Mesothelial cell of epicardium (in vitro differentiated cells): ENCODE data around the gene ST13. TPM values are rescaled to one million over a fixed set of nuclear protein-coding genes. Genes with fewer than 3 reads are reported as not detected.
"Not testable (repeated sequence)": the region's sequence is repeated elsewhere in the genome, so short reads cannot be mapped to it uniquely, and the experiment has no call there.

Experiments used
- DNase-seq, 2 experiments: peaks; one replicate each; pipeline ENCODE4 v3.0.0; 2021; ENCODE audit warnings: low spot score in 2 of 2; ENCODE audit not compliant: unreplicated experiment in 2 of 2
- H3K27ac Mint-ChIP-seq: 2 replicates; pipeline ENCODE4 v1.8.0; 2021; ENCODE audit warnings: mixed read lengths
- H3K27me3 Mint-ChIP-seq: 2 replicates; pipeline ENCODE4 v1.8.0; 2021; ENCODE audit warnings: low read depth, mixed read lengths
- H3K36me3 Mint-ChIP-seq: 2 replicates; pipeline ENCODE4 v1.8.0; 2021; ENCODE audit warnings: mixed read lengths
- H3K4me1 Mint-ChIP-seq: 2 replicates; pipeline ENCODE4 v1.8.0; 2021; ENCODE audit warnings: mixed read lengths
- H3K4me3 Mint-ChIP-seq: 2 replicates; pipeline ENCODE4 v1.8.0; 2021; ENCODE audit warnings: mild to moderate bottlenecking, moderate library complexity, mixed read lengths
- H3K9me3 Mint-ChIP-seq: 2 replicates; pipeline ENCODE4 v1.8.0; 2021; ENCODE audit warnings: mixed read lengths
- CTCF ChIP-seq: fragments of 200-600 bp; sonication (generic); IDR thresholded peaks from one replicate; pipeline ENCODE4 v1.5.0; 2021; ENCODE audit warnings: antibody characterized with exemption; ENCODE audit not compliant: unreplicated experiment
- total RNA-seq: library from RNA; stranded (reverse); gene quantifications from 3 replicates; pipeline ENCODE4 v1.2.1, GENCODE V29; 2021

ST13 gene
- total RNA-seq, 1 donor from 2014 or later = 327 TPM

GRCh38 chr22:40855071-40855978, 1.1 kb downstream of the ST13 start:
- H3K36me3 Mint-ChIP-seq = peaks cover 2% of the 10 kb centered on the region
- no peak for TF ChIP-seq CTCF
- no peak for DNase-seq
- peaks cover 57% of the 10 kb centered on the region for H3K4me1 Mint-ChIP-seq
- peak overlapping the region; percentile 100 for H3K27ac Mint-ChIP-seq
- no peaks in the 10 kb centered on the region for H3K9me3 Mint-ChIP-seq
- no peaks in the 10 kb centered on the region for H3K27me3 Mint-ChIP-seq
- peak overlapping the region; percentile 96 for H3K4me3 Mint-ChIP-seq

- no peaks in the 10 kb centered on the region for H3K27me3 Mint-ChIP-seq
- H3K4me3 Mint-ChIP-seq = peak overlapping the region; percentile 96
- no peak for DNase-seq
- no peaks in the 10 kb centered on the region for H3K9me3 Mint-ChIP-seq
- H3K36me3 Mint-ChIP-seq = peaks cover 6% of the 10 kb centered on the region
- peaks cover 54% of the 10 kb centered on the region for H3K4me1 Mint-ChIP-seq
- no peak for TF ChIP-seq CTCF
- H3K27ac Mint-ChIP-seq = peak overlapping the region; percentile 73
Measured at GRCh38 chr22:40853961-40854360, 2.5 kb downstream of the ST13 start.

DNA sequence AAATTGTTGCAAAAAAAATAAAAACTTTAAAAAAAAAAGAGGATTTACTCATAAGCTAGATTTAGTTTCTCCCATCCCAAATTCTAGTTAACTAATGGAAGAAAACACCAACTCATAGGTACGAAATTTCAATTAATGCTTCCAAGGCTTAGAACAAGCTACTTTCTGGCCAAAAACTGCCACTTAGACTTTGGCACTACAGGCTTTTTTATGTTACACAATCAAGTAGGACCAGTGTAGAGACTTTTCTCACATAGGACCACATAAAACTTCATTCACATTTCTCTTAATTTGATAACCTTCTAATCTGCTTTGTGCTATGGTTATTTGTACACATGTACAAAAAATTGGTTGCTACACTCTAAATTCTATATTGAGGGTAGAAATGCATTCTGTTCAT, 3.1 kb downstream of the ST13 start:
- DNase-seq = no peak
- Mint-ChIP-seq H3K4me1 (peaks cover 52% of the 10 kb centered on the region), H3K4me3 (peak overlapping the region; percentile 96), H3K9me3 (no peaks in the 10 kb centered on the region), H3K27me3 (no peaks in the 10 kb centered on the region), H3K36me3 (peaks cover 7% of the 10 kb centered on the region), H3K27ac (peak overlapping the region; percentile 73)
- no peak for TF ChIP-seq CTCF

GRCh38 chr22:40845816-40846215, 10.6 kb downstream of the ST13 start:
- peaks cover 37% of the 10 kb centered on the region for H3K36me3 Mint-ChIP-seq
- not testable (repeated sequence) for DNase-seq, H3K27ac Mint-ChIP-seq, H3K27me3 Mint-ChIP-seq, H3K4me1 Mint-ChIP-seq, H3K9me3 Mint-ChIP-seq, H3K4me3 Mint-ChIP-seq

GRCh38 chr22:40844951-40845350, 11.5 kb downstream of the ST13 start:
- peak overlapping the region; percentile 69 for H3K27ac Mint-ChIP-seq
- TF ChIP-seq CTCF = no peak
- H3K4me1 Mint-ChIP-seq = no peaks in the 10 kb centered on the region
- H3K4me3 Mint-ChIP-seq = no peak overlapping the region
- H3K36me3 Mint-ChIP-seq = peaks cover 41% of the 10 kb centered on the region
- H3K9me3 Mint-ChIP-seq = no peaks in the 10 kb centered on the region
- DNase-seq = no peak
- H3K27me3 Mint-ChIP-seq = no peaks in the 10 kb centered on the region

- no peak overlapping the region for H3K4me3 Mint-ChIP-seq
- no peaks in the 10 kb centered on the region for H3K27me3 Mint-ChIP-seq
- peaks cover 37% of the 10 kb centered on the region for H3K36me3 Mint-ChIP-seq
- peak overlapping the region; percentile 44 for H3K27ac Mint-ChIP-seq
- TF ChIP-seq CTCF = no peak
- DNase-seq = no peak
- H3K9me3 Mint-ChIP-seq = no peaks in the 10 kb centered on the region
- H3K4me1 Mint-ChIP-seq = no peaks in the 10 kb centered on the region
Measured at GRCh38 chr22:40838486-40838885, 18.0 kb downstream of the ST13 start.
